OCI-LY3 (cell line): Measurements from ENCODE around the gene DAP.
A peak's percentile ranks its signal among the peaks of the same experiment; 100 is the strongest.

Experiments
- H2AFZ ChIP-seq: fragments of 200-600, 300-600 bp; shearing (Covaris generic); 2 replicates; pipeline ENCODE4 v1.6.0; 2014; ENCODE audit warnings: antibody characterized with exemption, low read depth, low read length
- H3K27ac ChIP-seq: fragments of 200-600, 300-600 bp; sonication (generic); 2 replicates; pipeline ENCODE4 v1.5.1; 2014; ENCODE audit warnings: mild to moderate bottlenecking, low read length, moderate library complexity, mixed read lengths
- H3K27me3 ChIP-seq: fragments of 200-600, 300-600 bp; sonication (generic); 2 replicates; pipeline ENCODE4 v1.6.1; 2014; ENCODE audit warnings: low read depth, low read length, mixed read lengths
- H3K36me3 ChIP-seq: fragments of 200-600, 300-600 bp; sonication (generic); replicated peaks from 2 replicates; pipeline ENCODE3; 2014; ENCODE audit warnings: low read depth, low read length, mixed read lengths
- H3K4me1 ChIP-seq: fragments of 300-600, 200-600 bp; sonication (generic); 2 replicates; pipeline ENCODE4 v1.6.1; 2014; ENCODE audit warnings: low read length, mixed read lengths
- H3K4me2 ChIP-seq: fragments of 200-600, 300-600 bp; sonication (generic); 2 replicates; pipeline ENCODE4 v1.6.1; 2014; ENCODE audit warnings: low read length, mixed read lengths
- H3K4me3 ChIP-seq: fragments of 300-600, 200-600 bp; sonication (generic); 2 replicates; pipeline ENCODE4 v1.5.1; 2014; ENCODE audit warnings: antibody characterized with exemption, mild to moderate bottlenecking, low read length, moderate library complexity
- H3K79me2 ChIP-seq: fragments of 300-600, 200-600 bp; shearing (Covaris generic); 2 replicates; pipeline ENCODE4 v1.6.1; 2014; ENCODE audit warnings: mild to moderate bottlenecking, low read length, mixed read lengths
- H3K9ac ChIP-seq: fragments of 300-600, 200-600 bp; shearing (Covaris generic); 2 replicates; pipeline ENCODE4 v1.6.0; 2014; ENCODE audit warnings: mild to moderate bottlenecking, low read length, moderate library complexity
- H3K9me3 ChIP-seq: fragments of 200-600, 300-600 bp; shearing (Covaris generic); 2 replicates; pipeline ENCODE4 v1.6.1; 2014; ENCODE audit warnings: low read length, mixed read lengths; ENCODE audit not compliant: insufficient read depth
- H4K20me1 ChIP-seq: fragments of 200-600, 300-600 bp; sonication (generic); 2 replicates; pipeline ENCODE4 v1.6.1; 2016; ENCODE audit warnings: low read length, mixed read lengths; ENCODE audit not compliant: insufficient read depth
- EZH2phosphoT487 ChIP-seq: fragments of 200-600 bp; shearing (Covaris generic); IDR thresholded peaks from 2 replicates; pipeline ENCODE4 v1.6.1; 2018; ENCODE audit warnings: antibody characterized with exemption, mixed run types, low read depth
- TF ChIP-seq, protein P1 (sequence below): fragments of 200-600, 300-600 bp; sonication (generic); IDR thresholded peaks from 2 replicates; pipeline ENCODE4 v1.5.1; 2014; ENCODE audit warnings: antibody characterized with exemption, low read length, low read depth

The DAP gene

DNA sequence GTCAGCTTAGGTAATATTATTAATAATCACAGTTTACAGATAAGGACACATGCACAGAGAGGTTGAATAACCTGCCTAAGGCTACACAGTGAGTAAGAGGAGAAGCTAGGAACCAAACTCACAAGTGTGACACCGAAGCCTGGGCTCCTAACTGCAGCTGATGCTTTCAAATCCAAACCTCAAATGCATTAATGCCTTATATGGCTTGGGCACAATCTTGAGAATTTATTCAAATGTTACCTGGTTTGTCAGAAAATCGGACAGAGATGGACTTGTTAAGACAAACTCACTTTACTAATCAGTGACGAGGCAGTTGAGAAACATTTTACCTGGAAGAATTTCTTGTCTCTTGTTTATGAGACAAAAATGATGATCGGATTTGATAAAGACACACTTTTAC, 54.7 kb downstream of the DAP start:
- H3K9me3 ChIP-seq, result no peaks in the 10 kb centered on the region
- H3K4me3 ChIP-seq, result no peak overlapping the region
- peaks cover 40% of the 10 kb centered on the region for H4K20me1 ChIP-seq
- H3K79me2 ChIP-seq, result no peaks in the 10 kb centered on the region
- H3K4me2 ChIP-seq, result no peak overlapping the region
- TF ChIP-seq, protein P1, sequence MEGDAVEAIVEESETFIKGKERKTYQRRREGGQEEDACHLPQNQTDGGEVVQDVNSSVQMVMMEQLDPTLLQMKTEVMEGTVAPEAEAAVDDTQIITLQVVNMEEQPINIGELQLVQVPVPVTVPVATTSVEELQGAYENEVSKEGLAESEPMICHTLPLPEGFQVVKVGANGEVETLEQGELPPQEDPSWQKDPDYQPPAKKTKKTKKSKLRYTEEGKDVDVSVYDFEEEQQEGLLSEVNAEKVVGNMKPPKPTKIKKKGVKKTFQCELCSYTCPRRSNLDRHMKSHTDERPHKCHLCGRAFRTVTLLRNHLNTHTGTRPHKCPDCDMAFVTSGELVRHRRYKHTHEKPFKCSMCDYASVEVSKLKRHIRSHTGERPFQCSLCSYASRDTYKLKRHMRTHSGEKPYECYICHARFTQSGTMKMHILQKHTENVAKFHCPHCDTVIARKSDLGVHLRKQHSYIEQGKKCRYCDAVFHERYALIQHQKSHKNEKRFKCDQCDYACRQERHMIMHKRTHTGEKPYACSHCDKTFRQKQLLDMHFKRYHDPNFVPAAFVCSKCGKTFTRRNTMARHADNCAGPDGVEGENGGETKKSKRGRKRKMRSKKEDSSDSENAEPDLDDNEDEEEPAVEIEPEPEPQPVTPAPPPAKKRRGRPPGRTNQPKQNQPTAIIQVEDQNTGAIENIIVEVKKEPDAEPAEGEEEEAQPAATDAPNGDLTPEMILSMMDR, result no peak
- TF ChIP-seq EZH2phosphoT487, result no peak
- H3K9ac ChIP-seq, result no peak overlapping the region
- no peak overlapping the region for H2AFZ ChIP-seq
- H3K36me3 ChIP-seq, result peaks cover 4% of the 10 kb centered on the region
- no peaks in the 10 kb centered on the region for H3K27me3 ChIP-seq
- no peak overlapping the region for H3K27ac ChIP-seq
- H3K4me1 ChIP-seq, result peaks cover 45% of the 10 kb centered on the region

DNA sequence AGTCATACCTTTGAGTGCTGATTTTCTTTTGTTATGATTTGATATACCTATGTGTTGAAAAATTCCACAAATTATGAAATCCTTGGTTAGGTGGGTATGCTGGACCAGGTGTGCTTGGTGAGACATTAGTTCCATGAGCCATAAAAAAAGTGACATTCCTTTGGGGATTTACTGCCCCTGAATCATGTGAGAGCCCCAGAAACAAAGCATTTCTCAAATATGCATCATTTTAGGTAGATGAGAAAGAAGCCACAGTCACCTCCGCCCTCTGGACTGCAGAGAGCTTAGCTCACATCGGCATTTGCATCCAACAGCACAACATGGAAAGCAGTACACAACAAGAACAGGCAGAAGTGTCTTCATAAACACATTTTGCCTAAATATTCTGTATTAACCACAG, 55.3 kb downstream of the DAP start:
- Histone ChIP-seq H3K79me2 (no peaks in the 10 kb centered on the region), H3K9ac (no peak overlapping the region), H3K27ac (no peak overlapping the region), H3K4me1 (peaks cover 51% of the 10 kb centered on the region), H3K27me3 (no peaks in the 10 kb centered on the region), H3K36me3 (peaks cover 1% of the 10 kb centered on the region), H3K9me3 (no peaks in the 10 kb centered on the region), H3K4me2 (no peak overlapping the region), H2AFZ (no peak overlapping the region), H4K20me1 (peaks cover 40% of the 10 kb centered on the region), H3K4me3 (no peak overlapping the region)
- TF ChIP-seq, protein P1, result no peak
- no peak for TF ChIP-seq EZH2phosphoT487

GRCh38 chr5:10704949-10705621, 55.9 kb downstream of the DAP start:
- H2AFZ ChIP-seq, result no peak overlapping the region
- peaks cover 57% of the 10 kb centered on the region for H3K4me1 ChIP-seq
- no peak overlapping the region for H3K4me3 ChIP-seq
- TF ChIP-seq, protein P1, result no peak
- no peak for TF ChIP-seq EZH2phosphoT487
- no peak overlapping the region for H3K27ac ChIP-seq
- H3K9me3 ChIP-seq, result no peaks in the 10 kb centered on the region
- no peaks in the 10 kb centered on the region for H3K27me3 ChIP-seq
- H3K79me2 ChIP-seq, result no peaks in the 10 kb centered on the region
- peaks cover 40% of the 10 kb centered on the region for H4K20me1 ChIP-seq
- peak overlapping the region; percentile 21; the same call in 1 of the 2 replicates for H3K4me2 ChIP-seq
- no peak overlapping the region for H3K9ac ChIP-seq
- no peaks in the 10 kb centered on the region for H3K36me3 ChIP-seq

DNA sequence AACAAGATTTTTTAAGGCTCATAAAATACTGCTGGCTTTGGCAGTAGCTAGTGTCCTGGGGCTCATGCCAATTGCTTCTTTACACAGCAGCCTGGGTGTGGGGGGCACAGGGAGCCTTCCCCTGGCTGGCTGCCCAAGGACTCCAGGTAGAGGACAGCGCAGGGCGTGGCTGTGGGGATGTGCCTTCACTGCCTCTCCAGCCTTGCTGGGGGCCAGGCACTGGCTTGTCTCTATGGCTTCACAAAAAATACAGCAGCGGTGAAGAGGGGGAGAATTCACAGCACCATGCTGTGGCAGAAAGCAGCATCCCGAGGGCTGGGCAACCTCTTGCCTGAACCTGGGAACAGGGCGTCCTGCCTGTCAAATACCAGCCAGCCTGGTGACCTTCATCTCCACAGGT, 57.4 kb downstream of the DAP start:
- H3K27me3 ChIP-seq, result no peaks in the 10 kb centered on the region
- H4K20me1 ChIP-seq, result peaks cover 28% of the 10 kb centered on the region
- H3K4me2 ChIP-seq, result 0 out of 2 replicates have a peak overlapping the region, but pooled peaks have one; percentile 22
- H3K36me3 ChIP-seq, result no peaks in the 10 kb centered on the region
- no peaks in the 10 kb centered on the region for H3K9me3 ChIP-seq
- TF ChIP-seq, protein P1, result no peak
- no peak for TF ChIP-seq EZH2phosphoT487
- H2AFZ ChIP-seq, result no peak overlapping the region
- H3K4me3 ChIP-seq, result no peak overlapping the region
- H3K27ac ChIP-seq, result no peak overlapping the region
- no peak overlapping the region for H3K9ac ChIP-seq
- H3K4me1 ChIP-seq, result peaks cover 63% of the 10 kb centered on the region
- no peaks in the 10 kb centered on the region; the same call in 1 of the 2 replicates for H3K79me2 ChIP-seq
